Measurements from ENCODE around the gene CHCHD3.

GRCh38 chr7:132793474-132793873 is 288.4 kb downstream of the CHCHD3 start:
- TF ChIP-seq CTCF (conservative IDR thresholded peaks at IDR 0.05 in 1 of 2, IDR thresholded peaks at IDR 0.05 in 1 of 2; ENCODE audit: low read depth in 1 of 2, low read length in 2 of 2) (no peak), EZH2 (IDR thresholded peaks at IDR 0.05; ENCODE audit: low read length, missing control alignments) (no peak)
